Camera-type eye (tissue), 1 donor: ENCODE results near the gene MISP3. TPM values are rescaled to one million over a fixed set of nuclear protein-coding genes. Genes with fewer than 3 reads are reported as not detected.

Experiments
- total RNA-seq: library from RNA; depleted of rRNA; stranded (reverse); fragments of >200 nt; gene quantifications from one replicate; pipeline ENCODE4 v1.2.3, GENCODE V29; 2014

Gene MISP3
- 0.71 TPM for total RNA-seq

GRCh38 chr19:14072535-14073260, at the start of gene MISP3:
MISP3 (plus strand) TSS chr19:14072786; CDS start chr19:14073310, 524 bp downstream.

GRCh38 chr19:14027856-14028450, 44.6 kb upstream of the MISP3 start, which contains the start of gene RLN3:
RLN3 (plus strand) TSS chr19:14028148; CDS start chr19:14028205, 57 bp downstream.

GRCh38 chr19:14031719-14032480, 40.7 kb upstream of the MISP3 start, which contains the start of gene IL27RA:
IL27RA (plus strand) TSS chr19:14031762; CDS start chr19:14031873, 111 bp downstream.

GRCh38 chr19:14061751-14062557, 10.6 kb upstream of the MISP3 start, which contains the start of gene PALM3:
PALM3 (minus strand) TSS chr19:14062076; CDS start chr19:14061980, 96 bp downstream.

GRCh38 chr19:14085309-14085995, 12.9 kb downstream of the MISP3 start, which contains the start of gene C19orf67:
C19orf67 (minus strand) TSS chr19:14085783; CDS start chr19:14085627, 156 bp downstream.

GRCh38 chr19:14090509-14091080, 18.0 kb downstream of the MISP3 start, which contains the start of gene SAMD1:
SAMD1 (minus strand) TSS chr19:14090751.

GRCh38 chr19:14117668-14118164, 45.1 kb downstream of the MISP3 start, which contains the start of gene PRKACA:
PRKACA (minus strand) TSS chr19:14117762; CDS start chr19:14117547, 215 bp downstream.

Other genes with a start within 250 kb of the MISP3 start
- 1.0 TPM for gene NANOS3, start 195.7 kb upstream of the MISP3 start, total RNA-seq
- gene BRME1, start 166.7 kb upstream of the MISP3 start, total RNA-seq, result 5.5 TPM
- 19.2 TPM for gene CC2D1A, start 166.6 kb upstream of the MISP3 start, total RNA-seq
- 3.3 TPM for gene PODNL1, start 134.4 kb upstream of the MISP3 start, total RNA-seq
- gene DCAF15, start 120.3 kb upstream of the MISP3 start, total RNA-seq, result 11.7 TPM
- 10.4 TPM for gene RFX1, start 66.5 kb upstream of the MISP3 start, total RNA-seq
- not detected for gene RLN3, start 44.6 kb upstream of the MISP3 start, total RNA-seq
- 3.2 TPM for gene IL27RA, start 41.0 kb upstream of the MISP3 start, total RNA-seq
- gene PALM3, start 10.7 kb upstream of the MISP3 start, total RNA-seq, result 0.60 TPM
- gene C19orf67, start 13.0 kb downstream of the MISP3 start, total RNA-seq, result not detected
- 31.8 TPM for gene SAMD1, start 18.0 kb downstream of the MISP3 start, total RNA-seq
- gene PRKACA, start 45.0 kb downstream of the MISP3 start, total RNA-seq, result 61.7 TPM
- gene ASF1B, start 63.8 kb downstream of the MISP3 start, total RNA-seq, result 8.1 TPM
- 55.4 TPM for gene ADGRL1, start 133.4 kb downstream of the MISP3 start, total RNA-seq